ENCODE measurements around the gene SF1.

- no peak for TF ChIP-seq CTCF (IDR thresholded peaks at IDR 0.05; ENCODE audit: low read depth, low read length)
- no peak for TF ChIP-seq POLR2A (IDR thresholded peaks at IDR 0.05; ENCODE audit: extremely low read depth, insufficient read length)
These were observed 33.2 kb downstream of the SF1 start for GRCh38 chr11:64745189-64745520.
